OCI-LY7 (cell line): ENCODE results near the gene MTHFD1L. TPM values are rescaled to one million over a fixed set of nuclear protein-coding genes. Genes with fewer than 3 reads are reported as not detected.
"Not testable (repeated sequence)": the region's sequence is repeated elsewhere in the genome, so short reads cannot be mapped to it uniquely, and the experiment has no call there.

Experiments used
- BruUV-seq: library from RNA; stranded (reverse); fragments of 400-500 nt; replicated peaks from 2 replicates; lab custom pipeline; 2021; lab: Mats Ljungman, UMichigan
- CTCF ChIA-PET: fragments of 300-600 bp; sonication (Branson Sonifier 250); formaldehyde crosslinking; loops from one replicate; lab custom pipeline; 2022; ENCODE audit warnings: antibody characterized with exemption; ENCODE audit not compliant: unreplicated experiment; lab: Charles Lee
- POLR2A ChIA-PET: fragments of 300-600 bp; sonication (Branson Sonifier 250); formaldehyde crosslinking; loops from one replicate; lab custom pipeline; 2022; ENCODE audit warnings: antibody characterized with exemption; lab: Charles Lee
- DNase-seq: peaks from one replicate; pipeline ENCODE4 v3.0.0-alpha.2; 2015; ENCODE audit warnings: low spot score
- H2AFZ ChIP-seq: fragments of 200-600 bp; sonication (generic), shearing (Covaris generic); 2 replicates; pipeline ENCODE4 v1.6.1; 2014; ENCODE audit warnings: mild to moderate bottlenecking, antibody characterized with exemption, low read length, moderate library complexity
- H3K27ac ChIP-seq: fragments of 200-600 bp; sonication (generic); 2 replicates; pipeline ENCODE4 v1.5.1; 2014; ENCODE audit warnings: mixed run types, low read depth, mild to moderate bottlenecking, moderate library complexity, low read length, inconsistent platforms; ENCODE audit not compliant: poor library complexity, severe bottlenecking
- H3K36me3 ChIP-seq: fragments of 200-600 bp; sonication (generic); 2 replicates; pipeline ENCODE4 v1.6.1; 2014; ENCODE audit warnings: mild to moderate bottlenecking, antibody characterized with exemption, low read length, moderate library complexity, mixed read lengths; ENCODE audit not compliant: insufficient read depth
- H3K4me1 ChIP-seq: fragments of 200-600 bp; sonication (generic); 2 replicates; pipeline ENCODE4 v1.5.1; 2014; ENCODE audit warnings: mild to moderate bottlenecking, low read length; ENCODE audit not compliant: insufficient read depth, poor library complexity, severe bottlenecking
- H3K4me2 ChIP-seq: fragments of 200-600 bp; sonication (generic); 2 replicates; pipeline ENCODE4 v1.6.1; 2014; ENCODE audit warnings: mild to moderate bottlenecking, low read length
- H3K4me3 ChIP-seq: fragments of 200-600 bp; sonication (generic); 2 replicates; pipeline ENCODE4 v1.5.1; 2014; ENCODE audit warnings: mild to moderate bottlenecking, low read depth, low read length; ENCODE audit not compliant: poor library complexity, severe bottlenecking
- H3K79me2 ChIP-seq: fragments of 200-600 bp; sonication (generic); 2 replicates; pipeline ENCODE4 v1.6.1; 2016; ENCODE audit warnings: low read depth, mild to moderate bottlenecking, low read length, moderate library complexity, mixed read lengths; ENCODE audit not compliant: insufficient read depth
- H3K9me2 ChIP-seq: fragments of 200-600 bp; sonication (generic); 2 replicates; pipeline ENCODE4 v1.6.1; 2016; ENCODE audit warnings: mild to moderate bottlenecking, low read length, mixed read lengths; ENCODE audit not compliant: insufficient read depth
- H3K9me3 ChIP-seq: fragments of 200-600 bp; sonication (generic); 2 replicates; pipeline ENCODE4 v1.6.1; 2014; ENCODE audit warnings: mild to moderate bottlenecking, mixed run types, low read length, mixed read lengths
- H4K20me1 ChIP-seq: fragments of 200-600 bp; sonication (generic); 2 replicates; pipeline ENCODE4 v1.6.1; 2014; ENCODE audit warnings: mild to moderate bottlenecking, antibody characterized with exemption, low read length, moderate library complexity, mixed read lengths; ENCODE audit not compliant: insufficient read depth
- EZH2phosphoT487 ChIP-seq: fragments of 200-600 bp; sonication (generic); IDR thresholded peaks from 2 replicates; pipeline ENCODE4 v1.6.1; 2018; ENCODE audit warnings: low read depth, borderline replicate concordance, mild to moderate bottlenecking, mixed run types, antibody characterized with exemption, low read length, moderate library complexity, mixed read lengths
- intact Hi-C: fragments of 100-400 bp; cut with micrococcal nuclease; formaldehyde crosslinking; loops from one replicate; pipeline ENCODE4 v1.10.0; 2022; ENCODE audit not compliant: unreplicated experiment
- total RNA-seq, 2 experiments: library from RNA; depleted of rRNA in 1 of 2; stranded (reverse); fragments of >200 nt in 1 of 2; shearing (Covaris generic) in 1 of 2; gene quantifications; 2 replicates each; pipeline ENCODE4 v1.2.3, GENCODE V29; 2014 to 2022
- TF ChIP-seq, protein P1 (sequence below): fragments of 200-600 bp; sonication (generic); conservative IDR thresholded peaks from 2 replicates; pipeline ENCODE4 v1.5.1; 2014; ENCODE audit warnings: mild to moderate bottlenecking, antibody characterized with exemption, low read length, moderate library complexity, mixed read lengths

MTHFD1L gene
- total RNA-seq, 2 experiments from 2014 or later, result 68.4 to 144 TPM

DNA sequence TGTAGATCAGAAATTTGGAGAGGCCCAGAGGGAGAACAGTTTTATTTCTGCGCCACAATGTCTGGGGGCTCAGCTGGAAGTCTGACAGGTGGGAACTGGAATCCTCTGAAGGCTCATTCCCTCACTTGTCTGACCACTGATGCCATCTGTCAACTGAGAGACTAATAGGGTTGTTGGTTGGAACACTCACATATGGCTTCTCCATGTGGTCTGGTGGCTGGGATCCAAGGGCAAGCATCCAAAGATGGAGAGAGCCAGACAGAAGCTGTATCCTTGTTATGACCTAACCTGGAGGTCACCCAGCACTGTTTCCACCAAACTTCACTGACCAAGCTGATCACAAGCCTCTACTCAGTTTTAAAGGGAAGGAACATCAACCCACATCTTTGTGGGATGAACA lies 256.4 kb downstream of the MTHFD1L start:
- POLR2A ChIA-PET, result interaction anchor here (0.8 kb wide), 1 partner anchor 64 kb away, joined by 3 read pairs; no protein-coding TSS in a partner anchor
- no TSS peak for BruUV-seq
- CTCF ChIA-PET, result no interaction called here
- DNase-seq, result no peak
- Histone ChIP-seq H4K20me1 (no peaks in the 10 kb centered on the region), H3K36me3 (no peaks in the 10 kb centered on the region), H3K27ac (no peak overlapping the region), H2AFZ (no peak overlapping the region), H3K9me3 (no peaks in the 10 kb centered on the region), H3K9me2 (no peaks in the 10 kb centered on the region), H3K4me3 (no peak overlapping the region), H3K4me2 (no peak overlapping the region), H3K4me1 (no peaks in the 10 kb centered on the region), H3K79me2 (no peaks in the 10 kb centered on the region)
- TF ChIP-seq, protein P1, sequence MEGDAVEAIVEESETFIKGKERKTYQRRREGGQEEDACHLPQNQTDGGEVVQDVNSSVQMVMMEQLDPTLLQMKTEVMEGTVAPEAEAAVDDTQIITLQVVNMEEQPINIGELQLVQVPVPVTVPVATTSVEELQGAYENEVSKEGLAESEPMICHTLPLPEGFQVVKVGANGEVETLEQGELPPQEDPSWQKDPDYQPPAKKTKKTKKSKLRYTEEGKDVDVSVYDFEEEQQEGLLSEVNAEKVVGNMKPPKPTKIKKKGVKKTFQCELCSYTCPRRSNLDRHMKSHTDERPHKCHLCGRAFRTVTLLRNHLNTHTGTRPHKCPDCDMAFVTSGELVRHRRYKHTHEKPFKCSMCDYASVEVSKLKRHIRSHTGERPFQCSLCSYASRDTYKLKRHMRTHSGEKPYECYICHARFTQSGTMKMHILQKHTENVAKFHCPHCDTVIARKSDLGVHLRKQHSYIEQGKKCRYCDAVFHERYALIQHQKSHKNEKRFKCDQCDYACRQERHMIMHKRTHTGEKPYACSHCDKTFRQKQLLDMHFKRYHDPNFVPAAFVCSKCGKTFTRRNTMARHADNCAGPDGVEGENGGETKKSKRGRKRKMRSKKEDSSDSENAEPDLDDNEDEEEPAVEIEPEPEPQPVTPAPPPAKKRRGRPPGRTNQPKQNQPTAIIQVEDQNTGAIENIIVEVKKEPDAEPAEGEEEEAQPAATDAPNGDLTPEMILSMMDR, result no peak
- TF ChIP-seq EZH2phosphoT487, result no peak
- intact Hi-C loops, result no loop called here

DNA sequence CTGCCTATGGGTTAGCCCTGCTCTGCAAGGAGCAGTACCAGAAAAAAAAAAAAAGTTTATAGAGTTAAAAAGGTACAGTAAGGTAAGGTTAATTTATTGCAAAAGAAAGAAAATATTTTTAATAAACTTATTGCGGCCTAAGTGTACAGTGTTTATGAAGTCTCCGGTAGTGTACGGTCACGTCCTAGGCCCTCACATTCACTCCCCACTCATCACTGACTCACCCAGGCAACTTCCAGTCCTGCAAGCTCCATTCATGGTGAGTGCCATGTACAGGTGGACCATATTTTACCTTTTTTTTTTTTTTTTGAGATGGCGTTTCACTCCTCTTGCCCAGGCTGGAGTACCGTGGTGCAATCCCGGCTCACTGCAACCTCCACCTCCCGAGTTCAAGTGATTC lies 258.1 kb downstream of the MTHFD1L start:
- H3K4me3 ChIP-seq, H3K4me1 ChIP-seq, H4K20me1 ChIP-seq, H3K79me2 ChIP-seq, DNase-seq, BruUV-seq, intact Hi-C loops, H3K9me2 ChIP-seq, H3K4me2 ChIP-seq, H3K9me3 ChIP-seq, H3K36me3 ChIP-seq, H2AFZ ChIP-seq, H3K27ac ChIP-seq, CTCF ChIA-PET: not testable (repeated sequence)
- POLR2A ChIA-PET, result interaction anchor here (0.7 kb wide), 1 partner anchor 1483 kb away, joined by 3 read pairs; no protein-coding TSS in a partner anchor

DNA sequence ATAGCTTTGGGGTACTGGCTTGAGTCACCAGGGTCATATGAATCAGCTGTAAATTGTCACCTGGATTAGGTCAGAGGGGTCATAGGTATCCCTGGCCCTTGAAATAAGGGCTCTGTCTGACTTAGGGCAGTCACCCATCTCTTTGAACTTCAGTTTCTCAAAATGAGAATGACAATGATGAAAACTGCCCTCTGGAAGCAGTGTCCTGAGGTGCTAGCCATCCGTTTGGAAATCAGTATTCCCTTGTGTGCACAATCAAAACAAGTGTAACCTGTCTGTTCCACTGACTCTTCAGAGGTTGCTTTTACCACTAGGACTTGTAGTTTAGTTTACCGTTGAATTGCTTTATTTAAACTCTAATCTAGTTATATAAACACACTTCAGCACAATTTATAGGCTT lies 259.7 kb downstream of the MTHFD1L start:
- H4K20me1 ChIP-seq, H3K27ac ChIP-seq, H3K9me3 ChIP-seq, H3K36me3 ChIP-seq, BruUV-seq, H3K79me2 ChIP-seq, H3K9me2 ChIP-seq, H3K4me2 ChIP-seq, POLR2A ChIA-PET, DNase-seq, H3K4me3 ChIP-seq, H3K4me1 ChIP-seq, CTCF ChIA-PET, H2AFZ ChIP-seq, intact Hi-C loops: not testable (repeated sequence)

GRCh38 chr6:151125651-151126416 lies 260.3 kb downstream of the MTHFD1L start:
- H3K27ac ChIP-seq, H2AFZ ChIP-seq, H3K4me1 ChIP-seq, BruUV-seq, H3K9me3 ChIP-seq, H3K36me3 ChIP-seq, DNase-seq, H3K4me2 ChIP-seq, POLR2A ChIA-PET, H3K9me2 ChIP-seq, intact Hi-C loops, H4K20me1 ChIP-seq, H3K4me3 ChIP-seq, CTCF ChIA-PET, H3K79me2 ChIP-seq: not testable (repeated sequence)

- H3K36me3 ChIP-seq, H3K79me2 ChIP-seq, H3K4me1 ChIP-seq, BruUV-seq, H3K27ac ChIP-seq, H3K4me3 ChIP-seq, POLR2A ChIA-PET, H4K20me1 ChIP-seq, CTCF ChIA-PET, H2AFZ ChIP-seq, H3K9me3 ChIP-seq, DNase-seq, H3K9me2 ChIP-seq, H3K4me2 ChIP-seq, intact Hi-C loops: not testable (repeated sequence)
Measured at GRCh38 chr6:151126417-151126724, 260.9 kb downstream of the MTHFD1L start.
